Brain pericyte (primary cell): ENCODE measurements around the gene BROX.
"Not testable (repeated sequence)": the region's sequence is repeated elsewhere in the genome, so short reads cannot be mapped to it uniquely, and the experiment has no call there.

Experiments
- DNase-seq: peaks from one replicate; pipeline ENCODE4 v3.0.0-alpha.2; 2012; ENCODE audit warnings: low read depth, low spot score

BROX gene

GRCh38 chr1:222712253-222713090 lies at the start of gene BROX, which contains the start of gene AIDA:
BROX (plus strand) TSS chr1:222712564; CDS start chr1:222715700, 3,136 bp downstream.
AIDA (minus strand) TSS chr1:222712491; CDS start chr1:222712317, 174 bp downstream.
- DNase-seq: peak; percentile 71

- no peak for DNase-seq
Measured at GRCh38 chr1:222663431-222663934, 48.9 kb upstream of the BROX start.

- DNase-seq: no peak
Measured at GRCh38 chr1:222665964-222666363, 46.4 kb upstream of the BROX start.

GRCh38 chr1:222668184-222668583 lies 44.2 kb upstream of the BROX start:
- not testable (repeated sequence) for DNase-seq

- not testable (repeated sequence) for DNase-seq
Measured at GRCh38 chr1:222669107-222669506, 43.3 kb upstream of the BROX start.

GRCh38 chr1:222670110-222670509 lies 42.3 kb upstream of the BROX start:
- no peak for DNase-seq

- no peak for DNase-seq
Measured at GRCh38 chr1:222680080-222680479, 32.3 kb upstream of the BROX start.

- DNase-seq: no peak
Measured at GRCh38 chr1:222691016-222691415, 21.3 kb upstream of the BROX start.

- DNase-seq: no peak
Measured at GRCh38 chr1:222694927-222695326, 17.4 kb upstream of the BROX start.

- no peak for DNase-seq
Measured at GRCh38 chr1:222696741-222697140, 15.6 kb upstream of the BROX start.

- DNase-seq: no peak
Measured at GRCh38 chr1:222697203-222697602, 15.2 kb upstream of the BROX start.

GRCh38 chr1:222697826-222698225 lies 14.5 kb upstream of the BROX start:
- DNase-seq: no peak

- DNase-seq: no peak
Measured at GRCh38 chr1:222702210-222702609, 10.2 kb upstream of the BROX start.

GRCh38 chr1:222704260-222704659 lies 8.1 kb upstream of the BROX start:
- DNase-seq: no peak

- DNase-seq: no peak
Measured at GRCh38 chr1:222706815-222707214, 5.5 kb upstream of the BROX start.

- DNase-seq: no peak
Measured at GRCh38 chr1:222709700-222710153, 2.6 kb upstream of the BROX start.

- peak; percentile 17 for DNase-seq
Measured at GRCh38 chr1:222711319-222712252, 778 bp upstream of the BROX start.

GRCh38 chr1:222713091-222713961 lies 962 bp downstream of the BROX start:
- DNase-seq: peak; percentile 85

GRCh38 chr1:222716393-222716792 lies 4.0 kb downstream of the BROX start:
- no peak for DNase-seq

- DNase-seq: no peak
Measured at GRCh38 chr1:222728746-222729145, 16.4 kb downstream of the BROX start.

GRCh38 chr1:222730866-222731265 lies 18.5 kb downstream of the BROX start:
- DNase-seq: no peak
